Ramos (cell line): Measurements from ENCODE around the gene TMSB4X.
"Not testable (repeated sequence)": the region's sequence is repeated elsewhere in the genome, so short reads cannot be mapped to it uniquely, and the experiment has no call there.

Experiments used
- in situ Hi-C: fragments of 300-500 bp; cut with MboI; formaldehyde crosslinking; loops from one replicate; pipeline ENCODE4 v1.14.3; 2022; ENCODE audit warnings: low sequenced_read_pairs; ENCODE audit not compliant: unreplicated experiment

TMSB4X gene

GRCh38 chrX:12972243-12972642, 2.7 kb upstream of the TMSB4X start:
- in situ Hi-C loops = loop anchor here (25.0 kb wide), 2 partner anchors 765 to 1065 kb away; partner anchors contain the start of genes GEMIN8, OFD1 and TRAPPC2

GRCh38 chrX:12972878-12973560, 1.9 kb upstream of the TMSB4X start:
- in situ Hi-C loops = loop anchor here (25.0 kb wide), 2 partner anchors 764 to 1064 kb away; partner anchors contain the start of genes GEMIN8, OFD1 and TRAPPC2

- in situ Hi-C loops = loop anchor here (25.0 kb wide), 2 partner anchors 764 to 1064 kb away; partner anchors contain the start of genes GEMIN8, OFD1 and TRAPPC2
Measured at GRCh38 chrX:12973561-12974304, 1.2 kb upstream of the TMSB4X start.

- in situ Hi-C loops = loop anchor here (25.0 kb wide), 2 partner anchors 763 to 1063 kb away; partner anchors contain the start of genes GEMIN8, OFD1 and TRAPPC2
Measured at GRCh38 chrX:12974305-12974795, 560 bp upstream of the TMSB4X start.

- in situ Hi-C loops = no loop called here
Measured at GRCh38 chrX:12975670-12975965, 708 bp downstream of the TMSB4X start.

DNA sequence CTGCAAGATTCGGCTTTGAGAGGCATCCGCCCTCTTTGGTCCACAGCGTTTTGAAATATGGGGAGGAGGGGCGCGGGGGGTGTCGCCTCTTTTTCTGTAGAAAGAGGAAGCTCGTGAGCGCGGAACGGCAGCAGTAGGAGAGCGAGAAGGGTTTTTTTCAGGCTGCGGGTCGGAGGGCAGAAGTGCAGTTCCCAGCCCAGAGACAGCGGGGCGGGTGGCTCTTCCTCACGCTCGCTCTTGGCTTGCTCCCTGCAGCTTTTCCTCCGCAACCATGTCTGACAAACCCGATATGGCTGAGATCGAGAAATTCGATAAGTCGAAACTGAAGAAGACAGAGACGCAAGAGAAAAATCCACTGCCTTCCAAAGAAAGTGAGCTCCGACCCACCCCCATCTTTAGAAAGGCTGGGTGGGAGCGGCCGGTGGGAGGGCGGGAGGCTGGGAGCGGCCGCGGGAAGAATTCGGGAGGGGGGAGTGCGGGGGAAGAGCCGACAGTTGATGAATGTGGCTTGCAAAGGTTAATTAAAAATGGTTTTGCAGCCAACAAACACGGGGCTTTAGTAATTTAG, 1.2 kb downstream of the TMSB4X start:
- in situ Hi-C loops = no loop called here

- in situ Hi-C loops = not testable (repeated sequence)
Measured at GRCh38 chrX:12976819-12977732, 2.2 kb downstream of the TMSB4X start.

DNA sequence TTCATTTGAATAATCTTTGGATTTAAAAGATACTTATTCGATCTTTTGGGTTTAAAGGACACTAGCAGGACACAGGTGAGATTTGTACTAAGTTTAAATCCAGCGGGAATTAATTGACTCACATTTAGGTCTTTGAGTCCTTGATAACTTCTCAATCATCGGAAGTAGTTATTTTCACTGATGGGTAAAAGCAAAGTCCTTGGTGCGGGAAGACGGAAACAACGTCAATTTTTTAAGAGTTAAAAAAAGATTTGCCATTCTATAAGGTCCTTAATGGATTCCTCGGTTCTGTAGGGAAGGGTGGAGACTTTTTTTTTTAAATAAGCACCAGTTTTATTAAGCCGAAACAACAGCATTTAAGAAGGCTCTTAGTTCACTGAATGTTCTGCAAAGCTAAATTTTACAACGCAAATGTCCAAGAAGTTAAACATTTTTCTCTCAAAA, 2.9 kb downstream of the TMSB4X start:
- in situ Hi-C loops = no loop called here

DNA sequence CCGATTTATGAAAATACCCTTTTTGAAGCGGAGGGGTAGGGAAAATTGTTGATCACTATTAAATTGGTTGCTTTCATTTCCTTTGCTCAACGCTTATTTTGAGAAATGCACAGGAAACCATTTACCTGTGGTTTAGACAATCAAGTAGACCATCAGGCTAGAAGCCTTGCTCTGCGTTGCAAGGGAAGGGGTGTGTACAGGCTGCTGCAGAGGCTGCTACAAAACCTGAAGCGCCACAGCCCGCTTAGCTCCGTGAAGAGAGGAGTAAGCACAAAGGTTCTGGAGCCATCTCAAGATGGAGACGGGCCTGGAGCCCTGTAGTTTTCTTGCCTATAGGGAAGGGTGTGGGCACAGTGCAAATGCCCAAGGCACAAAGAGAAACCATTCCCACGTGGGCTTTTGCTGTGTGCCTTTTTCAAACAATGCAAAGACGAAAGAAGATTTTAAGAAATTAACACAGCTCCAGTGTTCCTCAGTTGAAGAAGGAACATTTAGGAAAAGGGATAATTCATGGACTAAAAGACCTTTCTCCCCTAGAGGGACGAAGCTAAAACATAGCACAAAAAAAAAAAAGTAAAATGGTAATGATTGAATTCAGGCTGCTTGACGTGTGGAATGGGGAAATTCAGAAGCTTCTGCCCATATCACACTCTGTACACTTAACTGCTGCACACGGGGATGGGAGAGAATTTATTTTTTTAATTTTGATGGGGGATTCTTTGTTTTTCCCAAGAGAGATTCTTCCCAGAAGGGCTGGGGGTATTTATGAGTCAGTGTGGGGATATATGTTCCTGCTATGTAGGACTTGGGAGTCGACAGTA, 3.5 kb downstream of the TMSB4X start:
- in situ Hi-C loops = no loop called here

DNA sequence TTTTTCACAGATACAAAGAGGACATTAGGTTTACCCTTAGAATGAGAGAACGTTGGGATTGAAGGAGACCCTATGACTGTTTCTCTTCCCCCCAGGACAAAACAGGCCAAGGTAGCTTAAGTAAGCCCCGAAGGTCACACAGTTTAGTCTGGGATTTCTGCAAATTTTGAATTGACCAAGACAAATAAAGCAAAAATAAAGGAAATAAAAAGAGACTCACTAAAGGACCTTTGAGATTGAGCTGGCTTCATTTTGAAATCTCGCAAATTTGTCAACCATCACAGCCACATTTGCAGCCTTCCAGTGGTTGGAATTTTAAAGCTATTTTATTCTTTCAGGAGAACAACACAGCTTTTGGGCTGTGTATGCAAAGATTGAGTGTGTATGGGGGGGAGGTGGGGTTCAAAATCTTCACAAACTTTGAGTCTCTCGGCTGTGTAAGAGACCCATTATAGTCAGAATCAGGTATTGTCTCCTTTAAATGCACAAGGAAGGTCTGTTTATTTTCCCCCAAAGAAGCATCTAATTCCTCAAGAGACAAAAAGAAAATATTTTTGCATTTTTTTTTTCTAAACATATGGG, 4.2 kb downstream of the TMSB4X start:
- in situ Hi-C loops = no loop called here

- in situ Hi-C loops = no loop called here
Measured at GRCh38 chrX:12979616-12980015, 4.7 kb downstream of the TMSB4X start.

- in situ Hi-C loops = not testable (repeated sequence)
Measured at GRCh38 chrX:12980039-12980438, 5.1 kb downstream of the TMSB4X start.

DNA sequence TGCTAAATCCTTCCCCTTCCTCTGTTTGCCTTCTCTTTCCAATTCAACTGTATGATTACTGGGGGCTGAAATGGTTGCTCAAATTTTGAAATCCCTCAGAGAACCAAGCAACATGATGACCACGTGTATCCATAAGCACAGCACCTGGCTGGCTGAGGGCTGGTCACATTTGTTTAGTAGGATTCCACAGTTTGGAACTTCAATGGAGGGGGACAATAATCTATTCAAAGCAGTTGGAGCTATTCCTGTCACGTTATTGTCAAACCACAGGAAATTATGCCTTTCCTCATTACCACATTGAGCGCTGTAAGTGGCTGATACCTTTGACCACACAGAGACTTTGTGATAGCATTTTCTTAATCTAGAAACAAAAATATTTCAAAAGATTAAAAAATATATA, 7.0 kb downstream of the TMSB4X start:
- in situ Hi-C loops = no loop called here

DNA sequence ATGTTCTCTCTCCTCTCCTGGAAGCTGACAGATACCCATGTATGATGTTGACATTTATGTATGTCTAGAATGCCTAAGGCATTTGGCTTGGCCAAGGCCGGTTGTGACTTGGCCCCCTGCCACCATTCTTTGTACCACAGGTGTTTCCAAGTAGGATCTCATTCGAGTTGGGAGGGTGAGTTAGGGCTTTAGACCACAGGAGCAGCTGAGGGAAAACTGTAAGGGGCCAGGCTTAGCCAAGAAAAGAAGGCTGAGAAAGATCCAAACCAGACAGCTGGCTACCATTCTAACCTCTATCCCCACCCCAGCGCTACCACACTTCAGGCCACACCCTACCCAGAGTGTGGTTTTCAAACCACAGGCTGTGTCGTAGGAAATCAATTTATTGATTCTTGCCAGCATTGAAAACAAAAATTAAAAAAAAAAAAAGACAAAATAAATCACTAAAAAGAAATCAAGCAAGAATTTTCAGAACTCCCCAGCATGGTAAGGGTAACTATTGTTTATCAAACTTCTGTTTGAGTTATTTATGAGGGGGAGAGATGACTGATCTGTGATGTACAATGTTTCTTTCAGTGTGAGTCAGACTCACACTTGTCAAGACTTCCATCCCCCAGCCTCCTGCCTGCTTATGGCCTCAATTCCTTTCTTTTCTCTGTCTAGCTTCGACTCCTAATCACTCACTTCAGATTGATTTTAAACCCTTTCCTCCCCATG, 9.9 kb downstream of the TMSB4X start:
- in situ Hi-C loops = no loop called here

DNA sequence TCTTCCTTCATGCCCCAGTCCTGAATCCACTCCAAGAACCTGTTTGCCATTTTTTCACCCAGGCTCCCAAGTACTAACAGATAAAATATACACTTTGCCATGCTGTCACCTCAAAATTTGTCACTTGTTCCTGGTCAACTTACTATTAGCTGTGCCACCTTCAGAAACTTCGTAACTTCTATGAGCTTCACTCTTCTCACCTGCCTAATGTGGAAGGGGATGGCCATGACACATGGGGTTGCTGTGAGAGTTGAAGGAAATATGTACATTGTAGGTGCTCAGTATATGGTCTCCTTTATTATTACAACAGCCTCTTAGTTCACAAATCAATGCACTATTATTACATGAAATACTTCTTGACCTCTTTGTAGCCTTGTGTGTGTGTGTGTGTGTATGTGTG, 10.4 kb downstream of the TMSB4X start:
- in situ Hi-C loops = no loop called here

- in situ Hi-C loops = no loop called here
Measured at GRCh38 chrX:12986164-12986779, 11.4 kb downstream of the TMSB4X start.

GRCh38 chrX:12986886-12987285, 12.0 kb downstream of the TMSB4X start:
- in situ Hi-C loops = no loop called here

GRCh38 chrX:12987340-12987739, 12.4 kb downstream of the TMSB4X start:
- in situ Hi-C loops = no loop called here
